Right kidney (tissue), 9 donors: ENCODE results near the gene SEMA3A.
"Not testable (repeated sequence)": the region's sequence is repeated elsewhere in the genome, so short reads cannot be mapped to it uniquely, and the experiment has no call there.

ENCODE experiments used
- DNase-seq: peaks from one replicate; pipeline ENCODE4 v3.0.0-alpha.2; 2016
- long read RNA-seq, 8 donors: transcript quantifications; one replicate each; lab custom pipeline, GENCODE V29; 2026

Gene SEMA3A
- long read RNA-seq, donor 1, full-length matches to known transcripts, result 2 of 2 reads
- long read RNA-seq, donor 1, partial matches to known transcripts, result 0 of 2 reads
- long read RNA-seq, donor 1, other reads (novel, unspliced or antisense), result 0 of 2 reads
- long read RNA-seq, donor 2, result 0 reads
- long read RNA-seq, donor 3, result 0 reads
- long read RNA-seq, donor 4, result 0 reads
- long read RNA-seq, donor 5, full-length matches to known transcripts, result 3 of 3 reads
- long read RNA-seq, donor 5, partial matches to known transcripts, result 0 of 3 reads
- long read RNA-seq, donor 5, other reads (novel, unspliced or antisense), result 0 of 3 reads
- long read RNA-seq, donor 6, result 0 reads
- long read RNA-seq, donor 7, result 0 reads
- long read RNA-seq, donor 8, result 0 reads

GRCh38 chr7:84194484-84195271, at the start of gene SEMA3A:
Gene SEMA3A (minus strand): TSS chr7:84194789. CDS start chr7:84194586, 203 bp downstream.
- peak; percentile 79 for DNase-seq

DNA sequence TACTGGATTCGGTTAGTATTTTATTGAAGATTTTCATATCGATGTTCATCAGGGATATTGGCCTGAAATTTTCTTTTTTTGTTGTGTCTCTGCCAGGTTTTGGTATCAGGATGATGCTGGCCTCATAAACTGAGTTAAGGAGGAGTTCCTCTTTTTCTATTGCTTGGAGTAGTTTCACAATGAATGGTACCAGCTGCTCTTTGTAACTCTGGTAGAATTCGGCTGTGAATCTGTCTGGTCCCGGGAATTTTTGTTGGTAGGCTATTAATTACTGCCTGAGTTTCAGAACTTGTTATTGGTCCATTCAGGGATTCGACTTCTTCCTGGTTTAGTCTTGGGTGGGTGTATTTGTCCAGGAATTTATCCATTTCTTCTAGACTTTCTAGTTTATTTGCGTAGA, 48.4 kb upstream of the SEMA3A start:
- DNase-seq, result not testable (repeated sequence)

- no peak for DNase-seq
These were observed 44.0 kb upstream of the SEMA3A start for GRCh38 chr7:84238596-84238995.

GRCh38 chr7:84237533-84238173, 43.1 kb upstream of the SEMA3A start:
- no peak for DNase-seq

GRCh38 chr7:84236398-84236797, 41.8 kb upstream of the SEMA3A start:
- no peak for DNase-seq

DNA sequence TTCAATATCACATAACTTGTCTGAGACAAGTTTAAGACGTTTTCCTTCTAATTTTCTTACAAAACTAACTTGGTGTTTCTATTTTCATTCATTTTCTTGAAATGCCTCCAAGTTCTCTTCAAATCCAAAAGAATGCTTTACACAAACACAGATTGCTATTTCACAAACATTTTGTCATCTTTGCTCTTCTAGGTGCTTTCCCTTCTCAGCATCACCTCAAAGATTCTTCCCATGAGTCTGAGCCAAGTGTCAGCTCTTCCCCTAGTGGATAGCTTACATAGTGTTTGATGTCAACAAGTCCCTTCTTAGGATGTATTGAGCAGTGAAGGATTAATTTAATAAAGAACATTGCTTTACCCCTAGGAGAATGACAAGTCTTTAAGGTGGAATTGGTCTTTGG, 38.1 kb upstream of the SEMA3A start:
- no peak for DNase-seq

DNA sequence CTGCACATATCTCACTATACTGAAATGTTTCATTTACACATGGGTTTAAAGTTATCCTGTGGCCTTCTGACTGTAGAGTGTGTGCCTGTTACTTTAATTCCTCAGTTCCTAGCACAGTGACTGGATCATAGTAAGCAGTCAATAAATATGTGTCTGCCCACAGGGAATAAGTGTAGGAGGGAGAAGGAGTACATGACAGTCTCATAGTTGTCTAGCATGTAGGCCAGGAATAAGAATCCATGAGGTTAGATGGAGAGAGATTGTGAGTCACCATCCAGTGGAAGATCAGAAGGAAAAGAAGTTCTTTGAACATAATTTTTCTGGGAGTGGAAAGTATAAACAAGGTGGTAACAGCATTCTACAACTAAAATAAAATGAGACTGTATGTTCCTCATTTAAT, 36.6 kb upstream of the SEMA3A start:
- no peak for DNase-seq

DNA sequence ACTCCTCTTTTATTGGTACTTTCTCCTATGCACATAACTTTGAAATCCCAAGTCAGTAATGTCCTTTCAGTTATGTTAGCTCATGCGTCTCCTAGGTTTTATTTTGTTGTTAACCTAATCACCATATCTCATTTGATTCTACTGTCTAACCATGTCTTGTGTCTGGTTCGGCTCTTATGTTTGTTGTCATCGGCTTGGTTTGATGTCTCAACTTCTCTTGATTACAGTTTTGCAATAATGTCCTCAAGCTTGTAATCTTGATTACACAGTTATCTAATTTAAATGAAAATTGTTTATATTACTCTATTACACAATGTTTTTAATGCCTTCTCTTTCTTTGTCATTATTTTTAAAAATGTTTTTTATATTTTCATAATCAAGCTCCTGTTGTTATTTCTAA, 35.9 kb upstream of the SEMA3A start:
- DNase-seq, result no peak

GRCh38 chr7:84228526-84228925, 33.9 kb upstream of the SEMA3A start:
- DNase-seq, result no peak

DNA sequence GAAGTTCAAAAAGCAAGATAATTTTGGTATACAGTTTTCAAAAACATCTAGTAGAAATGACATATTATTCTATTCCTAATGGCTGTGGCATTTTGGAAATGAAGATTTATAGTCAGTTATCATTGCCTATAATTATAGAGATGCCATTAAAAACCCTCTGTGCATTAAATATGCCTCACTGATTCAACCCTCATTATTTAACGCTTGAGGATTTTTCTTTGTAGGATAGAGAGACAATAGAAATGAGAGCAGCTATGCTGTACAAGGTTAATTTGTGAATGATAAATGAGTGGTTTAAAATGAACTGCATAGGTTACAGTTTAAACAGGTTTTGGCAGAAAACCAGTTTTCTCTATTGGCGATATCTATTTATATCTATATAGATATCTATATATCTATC, 32.2 kb upstream of the SEMA3A start:
- no peak for DNase-seq

GRCh38 chr7:84224505-84224904, 29.9 kb upstream of the SEMA3A start:
- no peak for DNase-seq

- DNase-seq, result no peak
These were observed 24.7 kb upstream of the SEMA3A start for GRCh38 chr7:84219310-84219709.

DNA sequence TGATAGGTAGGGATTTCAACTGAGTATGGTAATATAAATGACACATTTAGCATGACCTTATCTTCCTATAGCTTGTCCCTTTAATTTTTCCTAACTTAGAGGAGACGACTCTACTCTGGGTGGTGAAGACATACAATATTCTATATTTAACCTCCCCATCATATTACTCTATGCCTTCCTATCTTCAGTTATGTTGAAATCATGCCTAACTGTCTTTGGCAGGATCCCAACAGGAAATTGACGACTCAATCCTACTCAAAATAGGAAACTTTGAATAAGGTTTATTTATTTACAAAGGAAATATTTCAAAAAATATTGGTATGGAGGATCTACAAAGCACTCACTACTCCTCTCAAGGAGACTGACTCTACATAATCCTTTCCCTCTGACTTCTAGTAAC, 24.1 kb upstream of the SEMA3A start:
- no peak for DNase-seq

DNA sequence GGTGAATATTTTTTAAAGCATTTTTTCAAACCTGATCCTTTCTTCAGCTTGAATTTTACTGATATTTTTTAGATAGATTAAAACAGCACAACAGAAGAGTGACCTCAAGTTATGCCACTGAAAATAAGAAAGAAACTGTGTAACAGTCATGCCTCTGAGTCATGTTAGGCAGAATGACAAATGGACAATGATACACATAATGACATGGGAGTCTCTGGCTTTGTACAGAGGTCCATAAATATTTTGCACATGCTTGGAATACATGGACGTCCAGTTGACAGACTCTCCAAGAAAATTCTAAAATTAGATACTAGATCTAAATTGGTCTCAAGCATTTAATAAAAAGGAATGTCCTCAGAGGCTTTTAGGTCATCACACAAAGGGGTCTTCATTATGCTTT, 21.9 kb upstream of the SEMA3A start:
- DNase-seq, result no peak

- not testable (repeated sequence) for DNase-seq
These were observed 20.2 kb upstream of the SEMA3A start for GRCh38 chr7:84214757-84215156.

GRCh38 chr7:84210301-84210700, 15.7 kb upstream of the SEMA3A start:
- DNase-seq, result no peak

DNA sequence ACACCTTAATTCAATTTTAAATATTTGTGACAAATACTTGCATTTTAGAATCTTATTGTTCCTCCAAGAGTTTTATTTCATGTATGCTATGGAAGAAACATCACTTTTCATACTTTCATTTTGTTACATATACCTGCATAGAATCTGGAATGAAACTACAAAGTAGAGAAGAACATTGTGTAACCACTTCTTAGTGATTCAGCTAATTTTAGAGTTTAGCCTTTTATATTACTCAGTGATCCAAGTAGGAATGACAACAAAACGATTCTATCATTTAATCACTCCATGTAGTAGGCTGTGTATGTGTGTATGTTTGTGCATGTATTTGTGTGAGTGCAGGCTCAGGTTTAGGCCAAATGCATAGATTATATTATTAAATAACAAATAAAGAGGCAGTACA, 14.4 kb upstream of the SEMA3A start:
- DNase-seq, result no peak

DNA sequence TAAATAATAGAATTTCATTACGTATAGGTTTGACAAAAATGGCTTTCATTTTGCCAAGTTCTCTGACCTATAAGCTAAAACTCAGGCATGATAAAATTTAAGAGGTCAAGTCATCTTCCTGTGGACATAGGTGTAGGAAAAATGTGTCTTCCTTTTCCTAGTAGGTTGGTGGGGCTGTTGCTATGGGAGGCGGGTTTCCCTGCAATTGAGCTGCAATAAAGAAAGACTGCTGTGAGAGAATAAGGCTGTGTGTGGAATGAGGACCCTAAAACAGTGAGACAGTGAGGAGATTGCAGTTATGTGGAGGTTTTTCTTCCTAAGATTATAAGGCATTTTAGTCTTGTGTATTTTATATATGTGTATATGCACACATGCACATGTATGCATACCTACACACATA, 13.0 kb upstream of the SEMA3A start:
- DNase-seq, result no peak

- no peak for DNase-seq
These were observed 12.4 kb upstream of the SEMA3A start for GRCh38 chr7:84207025-84207424.

DNA sequence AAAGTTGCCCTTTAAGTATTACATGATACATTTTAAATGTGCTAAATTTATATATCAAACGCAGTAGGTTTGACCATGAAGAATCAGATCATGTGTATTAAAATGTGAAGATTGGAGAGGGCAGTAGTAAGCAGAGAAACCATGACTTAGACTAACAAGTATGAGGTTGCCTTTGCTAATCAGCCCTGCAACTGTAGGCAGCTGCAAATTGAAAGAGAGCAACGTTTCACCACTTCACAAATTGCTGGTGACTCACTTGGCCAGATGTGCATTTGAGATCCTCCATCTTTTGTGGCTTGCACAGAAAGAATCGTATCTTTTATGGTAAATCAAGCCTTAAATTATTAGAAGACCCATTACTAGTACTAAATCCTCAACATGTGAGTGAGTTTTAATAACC, 10.1 kb upstream of the SEMA3A start:
- DNase-seq, result no peak

GRCh38 chr7:84202855-84203254, 8.3 kb upstream of the SEMA3A start:
- no peak for DNase-seq

DNA sequence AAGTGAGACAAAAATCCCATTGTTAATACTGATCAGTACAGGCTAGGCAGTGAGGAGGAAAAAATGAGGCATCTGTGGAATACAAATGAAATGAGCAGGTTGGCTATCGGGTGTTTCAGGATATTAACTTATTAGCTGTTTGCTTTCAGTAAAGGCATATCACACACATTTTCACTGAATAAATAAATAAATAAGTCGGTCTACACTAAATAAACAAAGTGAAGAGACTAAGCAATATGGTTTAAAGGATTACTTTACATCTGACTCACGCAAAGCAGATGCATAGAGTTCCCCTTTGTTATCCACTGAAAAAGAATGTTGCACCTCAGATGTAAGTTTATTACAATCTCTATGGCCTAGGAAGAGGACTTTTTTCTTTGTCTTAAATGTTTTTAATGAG, 6.3 kb upstream of the SEMA3A start:
- no peak for DNase-seq

- no peak for DNase-seq
These were observed 4.6 kb upstream of the SEMA3A start for GRCh38 chr7:84199216-84199615.
